Measurements from ENCODE around the gene ANKRD13B. TPM values are rescaled to one million over a fixed set of nuclear protein-coding genes. Genes with fewer than 3 reads are reported as not detected.
"Not testable (repeated sequence)": the region's sequence is repeated elsewhere in the genome, so short reads cannot be mapped to it uniquely, and the experiment has no call there.

ANKRD13B gene
- 10 to 100 TPM in 1 of 2 donors, 1 to 10 TPM in 1; 8.1 to 10.5 TPM for total RNA-seq
- long read RNA-seq, partial matches to known transcripts = 0 of 1 reads
- long read RNA-seq, other reads (novel, unspliced or antisense) = 1 of 1 reads

DNA sequence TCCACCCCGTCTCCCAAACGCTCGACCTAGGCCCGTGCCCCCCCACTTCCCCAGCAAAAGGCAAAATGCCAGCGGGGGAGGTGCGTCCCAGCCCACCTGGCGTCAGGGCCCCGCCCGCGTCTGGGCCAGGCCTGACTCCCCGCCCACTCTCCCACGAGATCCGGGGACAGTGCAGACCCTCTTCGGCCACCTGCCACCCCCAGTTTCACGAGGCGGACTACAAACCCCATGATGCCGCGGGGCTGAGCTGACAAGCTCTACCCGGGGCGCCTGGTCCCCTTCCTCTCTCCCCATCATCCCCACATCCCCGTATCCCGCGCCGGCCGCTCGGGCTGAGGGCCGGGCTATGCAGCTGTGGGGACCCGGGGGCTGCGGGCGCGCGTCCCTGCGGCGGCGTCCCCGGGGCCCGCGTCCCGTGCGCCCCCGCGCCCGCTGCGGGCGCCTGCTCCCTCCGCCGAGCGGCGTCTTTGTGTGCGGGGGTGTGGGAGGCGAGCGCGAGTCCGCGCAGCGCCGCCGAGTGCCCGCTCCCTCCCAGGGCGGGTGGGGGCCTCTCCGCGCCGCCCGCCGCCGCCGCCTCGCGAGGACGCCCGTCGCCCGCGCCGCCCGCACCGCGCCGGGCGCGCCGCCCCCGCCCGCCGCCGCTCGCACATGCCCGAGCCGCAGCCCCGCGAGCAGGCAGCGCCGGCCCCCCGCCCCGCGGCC lies at the start of gene ANKRD13B:
Gene ANKRD13B (plus strand): TSS at position 283 of the 702 bp plus-strand sequence. CDS start 490 bp downstream, outside the sequence.
- DNase-seq (peak; percentile 57), ATAC-seq (peak in 1 of 2 donors; percentile 1)
- intact Hi-C loops (cut with DNase I) = no loop called here

DNA sequence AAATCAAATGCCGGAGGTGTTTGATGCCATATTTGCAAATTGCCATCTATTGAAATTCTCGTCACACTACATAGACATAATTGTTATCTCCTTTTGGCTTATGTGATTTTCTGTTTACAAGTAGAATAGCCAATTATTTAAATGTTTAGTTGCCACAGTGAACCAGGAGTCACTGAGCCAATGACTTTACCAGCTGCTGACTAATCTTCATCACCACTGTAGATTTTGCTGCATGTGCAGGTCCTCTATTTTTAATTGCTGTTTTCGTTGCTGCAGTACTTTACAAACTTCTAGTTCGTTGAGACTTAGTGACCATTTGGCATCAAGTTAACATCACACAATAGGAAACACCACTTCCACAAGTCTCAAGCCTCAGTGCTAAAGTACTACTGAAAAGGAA lies 48.9 kb upstream of the ANKRD13B start:
- DNase-seq (no peak), ATAC-seq (no peak)
- intact Hi-C loops (cut with DNase I) = no loop called here

- peak in 1 of 2 donors; percentile 90 for ATAC-seq
- intact Hi-C loops (cut with DNase I) = no loop called here
These were observed 46.8 kb upstream of the ANKRD13B start for GRCh38 chr17:29546085-29546484.

GRCh38 chr17:29546830-29547229 lies 46.1 kb upstream of the ANKRD13B start:
- DNase-seq = no peak
- peak in 1 of 2 donors; percentile 61 for ATAC-seq
- intact Hi-C loops (cut with DNase I) = no loop called here

More at GRCh38 chr17:29546085-29546484, 46.8 kb upstream of the ANKRD13B start:
- DNase-seq = no peak

DNA sequence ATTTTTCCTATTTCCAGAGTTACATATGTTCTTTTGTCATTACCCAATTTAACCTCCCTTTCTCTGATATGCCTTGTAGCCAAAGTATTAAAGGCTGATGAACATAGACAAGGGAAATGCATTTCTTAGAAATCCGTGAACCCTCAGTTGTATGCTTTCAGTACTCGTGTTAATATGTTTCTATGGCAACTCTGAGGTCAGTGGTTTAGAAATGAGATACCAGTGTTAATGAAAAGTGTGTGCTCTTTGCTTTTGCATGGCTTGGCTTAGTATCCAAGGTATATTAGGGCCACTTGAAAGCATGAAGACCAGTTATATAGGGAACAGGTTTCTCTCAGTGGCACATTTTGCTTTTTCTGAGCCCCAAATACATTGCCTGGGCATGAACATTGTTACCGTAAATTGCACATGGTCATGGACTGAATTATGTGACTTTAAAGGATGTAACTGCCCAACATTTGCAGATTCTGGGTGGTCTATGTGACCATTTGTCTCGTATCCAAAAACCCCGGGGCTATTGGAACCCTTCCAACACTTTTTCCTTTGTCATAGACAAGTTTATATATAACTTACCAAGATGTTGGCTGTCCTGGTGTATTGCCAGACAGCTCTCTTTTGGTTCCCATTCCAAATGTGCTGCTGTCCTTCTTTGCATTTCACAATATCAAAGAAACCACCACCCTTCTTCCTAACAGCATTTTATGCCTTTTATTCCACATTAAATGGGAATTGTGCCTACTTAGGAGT lies 43.6 kb upstream of the ANKRD13B start:
- no peak for DNase-seq
- ATAC-seq = peak; percentile 48 to 50
- intact Hi-C loops (cut with DNase I) = no loop called here

- ATAC-seq (no peak), DNase-seq (no peak)
- intact Hi-C loops (cut with DNase I) = no loop called here
These were observed 37.1 kb upstream of the ANKRD13B start for GRCh38 chr17:29555840-29556239.

GRCh38 chr17:29557085-29557738 lies 35.7 kb upstream of the ANKRD13B start:
- intact Hi-C loops (cut with DNase I) = no loop called here
- ATAC-seq = peak in 1 of 2 donors; percentile 85

GRCh38 chr17:29557739-29558116 lies 35.2 kb upstream of the ANKRD13B start:
- DNase-seq = no peak
- intact Hi-C loops (cut with DNase I) = no loop called here
- no peak for ATAC-seq

More at GRCh38 chr17:29557085-29557738, 35.7 kb upstream of the ANKRD13B start:
- DNase-seq = no peak

DNA sequence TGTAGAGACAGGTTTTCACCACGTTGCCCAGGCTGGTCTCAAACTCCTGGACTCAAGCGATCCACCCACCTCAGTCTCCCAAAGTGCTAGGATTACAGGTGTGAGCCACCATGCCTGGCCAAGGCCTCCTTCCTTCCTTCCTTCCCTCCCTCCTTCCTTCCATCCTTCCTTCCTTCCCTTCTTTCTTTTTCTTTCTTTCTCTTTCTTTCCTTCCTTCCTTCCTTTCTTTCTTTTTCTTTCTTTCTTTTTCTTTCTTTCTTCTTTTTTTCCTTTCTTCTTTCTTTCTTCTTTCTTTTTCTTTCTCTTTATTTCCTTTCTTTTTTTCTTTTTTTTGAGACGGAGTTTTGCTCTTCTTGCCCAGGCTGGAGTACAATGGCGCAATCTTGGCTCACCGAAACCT lies 34.8 kb upstream of the ANKRD13B start:
- DNase-seq; ATAC-seq; intact Hi-C loops (cut with DNase I): not testable (repeated sequence)

DNA sequence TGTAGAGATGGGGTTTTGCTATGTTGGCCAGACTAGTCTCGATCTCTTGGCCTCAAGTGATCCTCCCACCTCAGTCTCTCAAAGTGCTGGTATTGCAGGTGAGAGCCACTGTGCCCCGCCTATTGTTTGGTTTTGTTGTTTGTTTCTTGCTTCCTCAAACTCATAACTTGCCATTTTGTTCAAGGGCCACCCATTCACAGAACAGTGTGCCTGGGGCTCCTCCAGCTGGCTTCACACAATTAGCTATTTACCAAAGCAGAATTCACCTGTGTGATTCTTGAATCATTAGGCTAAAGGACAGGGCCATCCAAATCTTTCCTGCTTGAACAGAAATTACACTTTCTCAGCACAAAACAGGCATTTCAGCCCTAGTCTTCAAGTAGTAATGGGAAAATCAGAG lies 33.3 kb upstream of the ANKRD13B start:
- ATAC-seq = no peak
- DNase-seq = no peak
- intact Hi-C loops (cut with DNase I) = no loop called here

DNA sequence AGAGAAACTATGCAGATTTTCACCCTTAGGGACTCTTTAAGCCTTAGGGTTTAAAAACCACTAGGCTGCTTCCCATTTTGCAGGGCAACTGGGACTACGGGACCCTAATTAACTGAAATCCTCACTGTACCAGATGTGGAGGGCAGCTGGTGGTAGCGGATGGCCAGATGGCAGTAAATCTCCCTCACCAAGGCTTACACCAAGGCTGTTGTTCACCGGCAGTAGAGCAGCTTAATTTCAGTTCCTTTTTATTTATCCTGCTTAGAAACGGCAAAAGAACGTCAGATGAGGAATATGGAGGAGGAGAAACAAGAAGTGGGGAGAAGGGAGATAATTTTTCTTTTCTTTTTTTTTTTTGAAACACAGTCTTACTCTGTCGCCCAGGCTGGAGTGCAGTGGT lies 32.6 kb upstream of the ANKRD13B start:
- intact Hi-C loops (cut with DNase I) = no loop called here
- ATAC-seq (peak in 1 of 2 donors; percentile 15), DNase-seq (no peak)

DNA sequence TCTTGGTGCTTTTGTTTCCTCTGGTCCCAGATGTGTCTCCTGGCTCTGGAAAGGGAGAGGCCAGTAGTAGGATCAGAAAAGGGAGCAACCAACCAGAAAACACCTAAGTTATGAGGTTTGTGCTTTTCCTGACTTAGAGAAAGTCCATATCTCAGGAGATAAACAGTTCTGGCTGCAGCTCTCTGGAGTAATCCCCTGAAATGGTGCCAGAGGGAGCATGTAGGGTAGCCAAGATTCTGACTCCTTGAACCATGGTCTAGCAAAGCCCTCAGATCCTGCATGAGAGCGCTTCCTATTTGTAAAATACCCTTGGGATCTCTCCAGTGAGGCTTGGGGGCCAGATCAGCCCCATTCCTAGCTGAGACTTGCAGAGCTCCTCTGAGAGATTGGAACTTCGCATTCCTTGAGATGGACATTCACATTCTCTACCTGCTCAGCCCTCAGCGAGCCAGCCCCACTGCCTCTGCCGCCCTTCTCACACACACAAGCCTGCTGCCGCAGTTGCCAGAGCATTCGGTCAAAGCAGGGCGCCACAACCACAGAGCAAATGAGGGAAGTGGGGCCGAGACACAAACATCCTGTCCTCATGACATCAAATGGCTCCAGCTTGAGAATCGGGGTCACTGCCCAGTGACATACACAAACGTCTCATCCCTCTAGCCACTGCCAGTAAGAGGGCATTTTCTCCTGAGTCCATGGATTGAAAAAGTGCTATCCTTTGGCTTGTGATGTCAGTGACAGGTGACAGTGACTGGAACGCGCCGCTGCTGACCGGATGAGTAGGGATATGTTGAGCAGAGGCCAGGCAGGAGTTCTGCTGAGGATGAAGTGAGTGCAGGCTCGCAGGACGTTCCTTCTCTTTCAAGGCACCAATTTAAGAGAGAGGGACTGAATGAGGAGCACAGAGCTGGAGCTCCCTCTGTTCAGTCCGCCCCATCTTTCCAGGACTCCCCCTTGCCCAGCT lies 31.1 kb upstream of the ANKRD13B start:
- intact Hi-C loops (cut with DNase I) = no loop called here
- DNase-seq (no peak), ATAC-seq (peak in 1 of 2 donors; percentile 7)

GRCh38 chr17:29562615-29563014 lies 30.3 kb upstream of the ANKRD13B start:
- DNase-seq (no peak), ATAC-seq (no peak)
- intact Hi-C loops (cut with DNase I) = no loop called here

DNA sequence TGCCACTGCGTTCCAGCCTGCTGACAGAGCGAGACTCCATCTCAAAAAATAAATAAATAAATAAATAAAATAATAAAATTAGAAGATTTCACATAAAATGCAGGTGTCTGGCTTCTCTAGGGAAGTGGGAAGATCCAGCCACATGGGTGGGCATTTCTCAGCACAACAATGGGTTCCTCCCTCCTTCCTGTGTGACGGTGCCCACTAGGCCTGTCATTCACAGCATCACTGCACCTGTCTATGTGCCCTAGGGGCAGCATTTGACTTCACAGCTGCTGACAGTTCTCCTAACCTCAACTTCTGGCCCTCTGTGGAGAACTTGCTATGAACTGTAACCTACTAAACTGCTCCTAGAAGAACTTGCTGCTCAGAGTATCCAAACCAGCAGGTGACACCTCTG lies 29.1 kb upstream of the ANKRD13B start:
- ATAC-seq (no peak), DNase-seq (no peak)
- intact Hi-C loops (cut with DNase I) = no loop called here

DNA sequence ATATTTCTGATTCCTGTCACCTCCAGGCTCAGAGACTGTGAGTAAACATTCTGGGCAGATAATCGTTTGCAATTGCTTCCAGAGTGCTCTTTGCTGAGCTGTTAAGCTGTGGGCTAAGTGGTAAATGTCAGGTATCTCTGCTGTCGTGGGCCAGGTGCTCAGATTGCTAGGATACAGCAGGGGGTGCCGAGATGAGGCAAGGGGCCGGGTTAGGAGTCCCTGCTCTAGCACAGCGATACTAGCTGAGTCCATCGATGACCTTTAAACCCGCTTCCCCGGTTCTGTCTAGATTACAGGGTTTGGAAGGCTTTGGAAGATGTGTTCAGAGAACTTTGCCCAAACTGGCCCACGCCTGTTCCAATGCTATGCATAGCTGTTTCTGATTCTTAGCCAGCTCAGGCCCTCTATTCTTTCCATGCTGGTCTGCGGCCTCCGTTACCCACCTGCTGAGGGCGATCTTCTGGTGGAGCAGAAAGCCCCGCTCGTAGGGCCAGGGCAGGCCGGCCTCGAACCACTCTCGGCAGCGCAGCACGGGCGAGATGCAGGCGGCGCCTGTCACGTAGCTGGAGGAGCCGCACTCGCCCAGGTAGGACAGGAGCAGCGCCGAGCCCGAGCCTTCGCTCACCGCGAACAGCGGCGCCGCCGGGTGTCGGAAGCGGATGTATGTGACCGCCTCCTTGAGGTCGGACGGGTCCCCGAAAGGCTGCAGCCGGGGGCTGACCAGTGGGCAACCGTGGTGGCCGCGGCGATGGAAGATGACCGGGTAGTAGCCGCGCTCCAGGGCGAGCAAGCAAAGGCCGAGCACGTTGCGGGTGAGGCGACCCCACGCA lies 27.1 kb upstream of the ANKRD13B start:
- intact Hi-C loops (cut with DNase I) = no loop called here
- ATAC-seq = peak in 1 of 2 donors; percentile 1
- DNase-seq = no peak

- DNase-seq (peak; percentile 77), ATAC-seq (peak; percentile 56 to 69)
- intact Hi-C loops (cut with DNase I) = no loop called here
These were observed 26.2 kb upstream of the ANKRD13B start, which contains the start of gene ABHD15 for GRCh38 chr17:29566473-29567303. ABHD15 (minus strand) TSS chr17:29567037; CDS start chr17:29566966, 71 bp downstream.

DNA sequence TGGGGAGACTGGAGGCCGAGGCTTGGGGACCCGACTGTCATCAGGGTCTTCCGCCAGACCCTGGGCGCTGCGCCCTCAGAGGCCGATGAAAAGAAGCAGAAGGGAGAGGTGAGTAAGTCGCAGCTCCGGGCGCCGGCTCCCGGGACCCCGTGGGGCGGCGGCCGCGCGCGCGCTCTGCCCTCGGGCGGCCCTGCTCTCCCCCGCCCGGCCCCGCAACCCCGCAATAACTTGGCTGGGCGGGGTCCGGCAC lies 25.7 kb upstream of the ANKRD13B start:
- ATAC-seq (peak; percentile 3 to 12), DNase-seq (no peak)
- intact Hi-C loops (cut with DNase I) = no loop called here

All from left cardiac atrium (tissue), 4 donors.